A549 (cell line): ENCODE data around the gene OR51E2. TPM values are rescaled to one million over a fixed set of nuclear protein-coding genes. Genes with fewer than 3 reads are reported as not detected.

ENCODE experiments used
- ATAC-seq, 2 experiments: fragments of 200-7000 bp in 1 of 2; fragments of >200 bp in 1 of 2; cut with Nextera tagmentation in 1 of 2; cut with Tn5 transposase in 1 of 2; 3 replicates each; pipeline versions ENCODE4 v1.8.0 to v1.9.1; 2018 to 2020; ENCODE audit warnings: mild to moderate bottlenecking in 1 of 2, moderate library complexity in 1 of 2
- CTCF ChIA-PET: fragments of 300-600 bp; sonication (Branson Sonifier 250); formaldehyde crosslinking; extraction: SDS; loops from one replicate; lab custom pipeline; 2021; ENCODE audit warnings: antibody characterized with exemption, inconsistent platforms; lab: Yijun Ruan, JAX
- POLR2A ChIA-PET: fragments of 350-600 bp; formaldehyde crosslinking; extraction: SDS; loops from one replicate; lab custom pipeline; 2021; ENCODE audit warnings: antibody characterized with exemption, inconsistent platforms; lab: Yijun Ruan, JAX
- DNase-seq, 2 experiments: peaks; one replicate each; pipeline versions ENCODE4 v3.0.0 to v3.0.0-alpha.2; 2011 to 2016; ENCODE audit warnings: low read depth in 1 of 2, low spot score in 1 of 2
- FAIRE-seq: peaks from 2 replicates; lab custom pipeline; 2011; peaks lifted over from hg19 to GRCh38; lab: Jason Lieb, UNC
- H3K27ac ChIP-seq, 2 experiments: fragments of >200 bp; sonication (Bioruptor Twin); formaldehyde crosslinking; 3 replicates each; pipeline ENCODE4 v1.5.1; 2016 to 2017
- H3K4me1 ChIP-seq: fragments of >200 bp; sonication (Bioruptor Twin); formaldehyde crosslinking; 3 replicates; pipeline ENCODE4 v1.6.1; 2016
- H3K4me2 ChIP-seq: fragments of >200 bp; sonication (Bioruptor Twin); formaldehyde crosslinking; 3 replicates; pipeline ENCODE4 v1.6.1; 2016
- H3K4me3 ChIP-seq: fragments of >200 bp; sonication (Bioruptor Twin); formaldehyde crosslinking; 3 replicates; pipeline ENCODE4 v1.5.1; 2016
- H3K9me3 ChIP-seq: fragments of >200 bp; sonication (Bioruptor Twin); formaldehyde crosslinking; 3 replicates; pipeline ENCODE4 v1.6.1; 2016
- BCL3 ChIP-seq: fragments of >200 bp; sonication (Bioruptor Twin); formaldehyde crosslinking; IDR thresholded peaks from 3 replicates; pipeline ENCODE4 v1.6.1; 2016
- CBX8 ChIP-seq: fragments of 200-600 bp; sonication (generic); IDR thresholded peaks from 2 replicates; pipeline ENCODE4 v1.6.1; 2016
- CHD2 ChIP-seq: fragments of 150-350 bp; IDR thresholded peaks from 2 replicates; pipeline ENCODE4 v1.6.1; 2014; ENCODE audit warnings: low read length; ENCODE audit not compliant: partially characterized antibody
- CTCF ChIP-seq: fragments of >200 bp; sonication (Bioruptor Twin); formaldehyde crosslinking; IDR thresholded peaks from 3 replicates; pipeline ENCODE4 v1.5.1; 2016
- FOSB ChIP-seq: fragments of 250-450 bp; sonication (Bioruptor Pico); IDR thresholded peaks from 2 replicates; pipeline ENCODE4 v1.5.0; 2020; ENCODE audit warnings: mild to moderate bottlenecking, moderate library complexity
- HES2 ChIP-seq: fragments of >200 bp; sonication (Bioruptor Twin); formaldehyde crosslinking; IDR thresholded peaks from 2 replicates; pipeline ENCODE4 v1.6.1; 2016
- HMGXB4 ChIP-seq: fragments of 250-450 bp; sonication (Bioruptor Pico); IDR thresholded peaks from 2 replicates; pipeline ENCODE4 v1.5.0; 2021; ENCODE audit warnings: mild to moderate bottlenecking, moderate library complexity, borderline replicate concordance
- HOXB5 ChIP-seq: fragments of 250-450 bp; sonication (Bioruptor Pico); IDR thresholded peaks from 2 replicates; pipeline ENCODE4 v1.5.0; 2020; ENCODE audit warnings: mild to moderate bottlenecking, moderate library complexity
- KDM5A ChIP-seq: fragments of 200-600 bp; sonication (generic); IDR thresholded peaks from 2 replicates; pipeline ENCODE4 v1.6.1; 2016; ENCODE audit warnings: antibody characterized with exemption, mild to moderate bottlenecking
- NFE2L2 ChIP-seq: fragments of 150-350 bp; conservative IDR thresholded peaks from 2 replicates; pipeline ENCODE4 v1.6.1; 2014; ENCODE audit warnings: low read length
- NR3C1 ChIP-seq: fragments of >200 bp; sonication (Bioruptor Twin); formaldehyde crosslinking; IDR thresholded peaks from 3 replicates; pipeline ENCODE4 v1.6.1; 2017
- PBX3 ChIP-seq: IDR thresholded peaks from 2 replicates; pipeline ENCODE4 v1.6.1; 2012
- PHF8 ChIP-seq: fragments of 200-600 bp; sonication (generic); IDR thresholded peaks from 2 replicates; pipeline ENCODE4 v1.6.1; 2016; ENCODE audit warnings: low read depth, mild to moderate bottlenecking, antibody characterized with exemption, moderate library complexity, borderline replicate concordance
- RCOR1 ChIP-seq: fragments of 150-350 bp; IDR thresholded peaks from 2 replicates; pipeline ENCODE4 v1.6.1; 2014; ENCODE audit warnings: antibody characterized with exemption, low read length, low read depth
- RFX5 ChIP-seq: fragments of 450-650 bp; IDR thresholded peaks from 2 replicates; pipeline ENCODE4 v1.7.1; 2014; ENCODE audit warnings: antibody characterized with exemption, mild to moderate bottlenecking, moderate library complexity
- TFCP2L1 ChIP-seq: fragments of 250-450 bp; sonication (Bioruptor Pico); IDR thresholded peaks from 2 replicates; pipeline ENCODE4 v1.5.0; 2021; ENCODE audit warnings: mild to moderate bottlenecking
- WGBS: methylation state at CpG from one replicate; pipeline ENCODE4 v1.1.6; 2017; ENCODE audit errors: missing lambda C conversion rate; 5-methylcytosine and 5-hydroxymethylcytosine counted together
- polyA plus RNA-seq, 4 experiments: library from polyadenylated mRNA; depleted of rRNA in 3 of 4; stranded (reverse); fragments of >200 nt; fragmentation: RNase III in 1 of 4; extraction: RNeasy Plus Mini Kit Qiagen cat#74134 plus additional on column Dnase treatment in 1 of 4; gene quantifications; 2 replicates in 3 of 4; 3 replicates in 1 of 4; pipeline ENCODE4 v1.2.3, GENCODE V29; 2011 to 2017

OR51E2 gene
- polyA plus RNA-seq, 2 of the 4 experiments (the other 2 are of a cell fraction): not detected

- Histone ChIP-seq H3K9me3 (no peaks in the 10 kb centered on the region; the same call in 2 of the 3 replicates), H3K4me2 (no peak overlapping the region), H3K27ac (no peak overlapping the region), H3K4me1 (no peaks in the 10 kb centered on the region), H3K4me3 (no peak overlapping the region)
- CTCF ChIA-PET: interaction anchor here (1.1 kb wide), 1 partner anchor 25 kb away, joined by 4 read pairs; no protein-coding TSS in a partner anchor
- TF ChIP-seq PHF8 (no peak), CBX8 (no peak), BCL3 (no peak), HOXB5 (no peak)
- FAIRE-seq (no peak), DNase-seq (no peak), ATAC-seq (no peak)
- POLR2A ChIA-PET: no interaction called here
- 55% methylated on average over 6 of the region's 6 CpGs for WGBS
These were observed 34.8 kb downstream of the OR51E2 start for GRCh38 chr11:4662876-4663275.

GRCh38 chr11:4658629-4659445 is 38.8 kb downstream of the OR51E2 start:
- WGBS: 8% methylated on average over 5 of the region's 5 CpGs
- ChIA-PET POLR2A (no interaction called here), CTCF (interaction anchor here (0.6 to 1.2 kb wide), 3 partner anchors 22 to 472 kb away, joined by 3 read pairs; no protein-coding TSS in a partner anchor)
- DNase-seq: no peak
- ATAC-seq: no peak
- Histone ChIP-seq H3K4me2 (no peak overlapping the region), H3K27ac (no peak overlapping the region), H3K9me3 (no peaks in the 10 kb centered on the region; the same call in 2 of the 3 replicates), H3K4me3 (no peak overlapping the region), H3K4me1 (no peaks in the 10 kb centered on the region)
- TF ChIP-seq CTCF (no peak), FOSB (CRISPR knock-in tag) (no peak), RCOR1 (no peak), NR3C1 (no peak), PBX3 (no peak)
- FAIRE-seq: no peak

GRCh38 chr11:4654635-4655369 is 42.9 kb downstream of the OR51E2 start:
- H3K27ac ChIP-seq: no peak overlapping the region
- no peak for DNase-seq
- CTCF ChIA-PET: interaction anchor here (0.8 kb wide), 1 partner anchor 10 kb away, joined by 3 read pairs; no protein-coding TSS in a partner anchor
- no peak overlapping the region for H3K4me3 ChIP-seq
- no peak overlapping the region for H3K4me2 ChIP-seq
- TF ChIP-seq HES2 (no peak), CHD2 (no peak), KDM5A (no peak), BCL3 (no peak), HOXB5 (no peak), TFCP2L1 (CRISPR knock-in tag) (no peak), RCOR1 (no peak), NFE2L2 (no peak), FOSB (CRISPR knock-in tag) (no peak), NR3C1 (no peak), RFX5 (no peak), HMGXB4 (CRISPR knock-in tag) (no peak)
- no peak for ATAC-seq
- no peak for FAIRE-seq
- no peaks in the 10 kb centered on the region for H3K9me3 ChIP-seq
- H3K4me1 ChIP-seq: no peaks in the 10 kb centered on the region
- POLR2A ChIA-PET: no interaction called here
- 2% methylated on average over 2 of the region's 2 CpGs for WGBS
